Measurements from ENCODE around the gene DTD1. TPM values are rescaled to one million over a fixed set of nuclear protein-coding genes. Genes with fewer than 3 reads are reported as not detected.
"Not testable (repeated sequence)": the region's sequence is repeated elsewhere in the genome, so short reads cannot be mapped to it uniquely, and the experiment has no call there.

DTD1 gene
- total RNA-seq, 1 donor from 2014 or later = 23.7 TPM

- Mint-ChIP-seq H3K27me3 (ENCODE audit: low read depth) (peaks cover 19% of the 10 kb centered on the region), H3K4me3 (no peak overlapping the region), H3K36me3 (no peaks in the 10 kb centered on the region), H3K9me3 (no peaks in the 10 kb centered on the region), H3K27ac (no peak overlapping the region), H3K4me1 (no peaks in the 10 kb centered on the region)
- no peak for TF ChIP-seq CTCF (IDR thresholded peaks at IDR 0.05; ENCODE audit: unreplicated experiment)
- no peak for DNase-seq (ENCODE audit: low spot score in 2 of 2, unreplicated experiment in 2 of 2)
These were observed 192.7 kb downstream of the DTD1 start for GRCh38 chr20:18780385-18781130.

- no peaks in the 10 kb centered on the region for H3K36me3 Mint-ChIP-seq
- H3K4me3 Mint-ChIP-seq = no peak overlapping the region
- no peak overlapping the region for H3K27ac Mint-ChIP-seq
- DNase-seq (ENCODE audit: low spot score in 2 of 2, unreplicated experiment in 2 of 2) = no peak
- peaks cover 26% of the 10 kb centered on the region for H3K27me3 Mint-ChIP-seq (ENCODE audit: low read depth)
- H3K4me1 Mint-ChIP-seq = no peaks in the 10 kb centered on the region
- no peaks in the 10 kb centered on the region for H3K9me3 Mint-ChIP-seq
- TF ChIP-seq CTCF (IDR thresholded peaks at IDR 0.05; ENCODE audit: unreplicated experiment) = no peak
These were observed 193.7 kb downstream of the DTD1 start for GRCh38 chr20:18781509-18781908.

GRCh38 chr20:18783385-18783959, 195.6 kb downstream of the DTD1 start:
- Mint-ChIP-seq H3K9me3 (peaks cover 8% of the 10 kb centered on the region), H3K4me3 (no peak overlapping the region), H3K27ac (no peak overlapping the region), H3K4me1 (no peaks in the 10 kb centered on the region), H3K36me3 (no peaks in the 10 kb centered on the region), H3K27me3 (ENCODE audit: low read depth) (peaks cover 34% of the 10 kb centered on the region)
- no peak for TF ChIP-seq CTCF (IDR thresholded peaks at IDR 0.05; ENCODE audit: unreplicated experiment)
- no peak for DNase-seq (ENCODE audit: low spot score in 2 of 2, unreplicated experiment in 2 of 2)

- not testable (repeated sequence) for DNase-seq (ENCODE audit: low spot score in 2 of 2, unreplicated experiment in 2 of 2); H3K9me3 Mint-ChIP-seq; H3K27ac Mint-ChIP-seq; H3K4me1 Mint-ChIP-seq; H3K4me3 Mint-ChIP-seq; H3K36me3 Mint-ChIP-seq
- H3K27me3 Mint-ChIP-seq (ENCODE audit: low read depth) = peaks cover 60% of the 10 kb centered on the region
These were observed 199.2 kb downstream of the DTD1 start for GRCh38 chr20:18787046-18787445.

DNA sequence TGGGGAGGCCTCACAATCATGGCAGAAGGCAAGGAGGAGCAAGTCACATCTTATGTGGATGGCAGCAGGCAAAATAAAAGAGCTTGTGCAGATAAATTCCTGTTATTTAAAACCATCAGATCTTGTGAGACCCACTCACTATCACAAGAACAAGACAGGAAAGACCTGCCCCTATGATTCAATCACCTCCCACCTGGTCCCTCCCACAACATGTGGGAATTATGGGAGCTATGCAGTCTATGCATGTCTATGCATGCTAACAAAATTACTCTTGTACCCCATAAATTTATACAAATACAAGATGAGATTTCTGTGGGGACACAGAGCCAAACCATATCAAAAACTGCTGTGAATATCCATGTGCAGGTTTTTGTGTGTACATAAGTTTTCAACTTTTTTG, 200.2 kb downstream of the DTD1 start:
- Mint-ChIP-seq H3K36me3 (no peaks in the 10 kb centered on the region), H3K27ac (no peak overlapping the region), H3K9me3 (peaks cover 12% of the 10 kb centered on the region), H3K4me1 (no peaks in the 10 kb centered on the region), H3K4me3 (no peak overlapping the region), H3K27me3 (ENCODE audit: low read depth) (peaks cover 64% of the 10 kb centered on the region)
- no peak for DNase-seq (ENCODE audit: low spot score in 2 of 2, unreplicated experiment in 2 of 2)
- TF ChIP-seq CTCF (IDR thresholded peaks at IDR 0.05; ENCODE audit: unreplicated experiment) = no peak

- no peak for TF ChIP-seq CTCF (IDR thresholded peaks at IDR 0.05; ENCODE audit: unreplicated experiment)
These were observed 202.9 kb downstream of the DTD1 start for GRCh38 chr20:18790787-18791186.

More at GRCh38 chr20:18790787-18791186, 202.9 kb downstream of the DTD1 start:
- no peaks in the 10 kb centered on the region for H3K36me3 Mint-ChIP-seq
- H3K4me1 Mint-ChIP-seq = peaks cover 5% of the 10 kb centered on the region
- no peak overlapping the region for H3K4me3 Mint-ChIP-seq
- H3K9me3 Mint-ChIP-seq = peaks cover 19% of the 10 kb centered on the region
- DNase-seq (ENCODE audit: low spot score in 2 of 2, unreplicated experiment in 2 of 2) = no peak
- H3K27me3 Mint-ChIP-seq (ENCODE audit: low read depth) = peaks cover 56% of the 10 kb centered on the region
- no peak overlapping the region for H3K27ac Mint-ChIP-seq

Data from mesothelial cell of epicardium (in vitro differentiated cells).